Fibroblast of skin of left biceps (primary cell): ENCODE data around the gene KCTD3.

Source experiments
- DNase-seq, 2 experiments: peaks; one replicate each; pipeline ENCODE4 v3.0.0-alpha.2; 2013; ENCODE audit warnings: low read depth in 2 of 2

KCTD3 gene

GRCh38 chr1:215566556-215567490, at the start of gene KCTD3:
Gene KCTD3, plus strand, starts transcription at chr1:215567304. Its CDS starts 382 bp downstream, at chr1:215567686.
- peak; percentile 35 to 51 for DNase-seq

- DNase-seq = peak; percentile 83
Observed at GRCh38 chr1:215517441-215517891, 49.6 kb upstream of the KCTD3 start.

- DNase-seq = no peak
Observed at GRCh38 chr1:215518594-215518993, 48.5 kb upstream of the KCTD3 start.

GRCh38 chr1:215521279-215521678, 45.8 kb upstream of the KCTD3 start:
- DNase-seq = no peak

- no peak for DNase-seq
Observed at GRCh38 chr1:215523128-215523861, 43.8 kb upstream of the KCTD3 start.

- DNase-seq = no peak
Observed at GRCh38 chr1:215523906-215524305, 43.2 kb upstream of the KCTD3 start.

GRCh38 chr1:215526147-215526845, 40.8 kb upstream of the KCTD3 start:
- peak in 1 of 2 experiments; percentile 28 for DNase-seq

GRCh38 chr1:215526846-215527151, 40.3 kb upstream of the KCTD3 start:
- no peak for DNase-seq

- DNase-seq = no peak
Observed at GRCh38 chr1:215529111-215529510, 38.0 kb upstream of the KCTD3 start.

GRCh38 chr1:215529571-215529970, 37.5 kb upstream of the KCTD3 start:
- DNase-seq = no peak

- DNase-seq = no peak
Observed at GRCh38 chr1:215530401-215530984, 36.6 kb upstream of the KCTD3 start.

GRCh38 chr1:215539803-215540570, 27.1 kb upstream of the KCTD3 start:
- no peak for DNase-seq

- DNase-seq = no peak
Observed at GRCh38 chr1:215542301-215542700, 24.8 kb upstream of the KCTD3 start.

- DNase-seq = no peak
Observed at GRCh38 chr1:215543191-215543606, 23.9 kb upstream of the KCTD3 start.

- DNase-seq = no peak
Observed at GRCh38 chr1:215543806-215544205, 23.3 kb upstream of the KCTD3 start.

GRCh38 chr1:215544566-215544965, 22.5 kb upstream of the KCTD3 start:
- DNase-seq = no peak

GRCh38 chr1:215545096-215545495, 22.0 kb upstream of the KCTD3 start:
- DNase-seq = no peak

- DNase-seq = no peak
Observed at GRCh38 chr1:215547011-215547410, 20.1 kb upstream of the KCTD3 start.

GRCh38 chr1:215551806-215552205, 15.3 kb upstream of the KCTD3 start:
- DNase-seq = no peak

GRCh38 chr1:215554865-215555264, 12.2 kb upstream of the KCTD3 start:
- no peak for DNase-seq

- DNase-seq = no peak
Observed at GRCh38 chr1:215555531-215555930, 11.6 kb upstream of the KCTD3 start.
